IPS DF 19.7 (cell line): ENCODE data around the gene PIAS1.
"Not testable (repeated sequence)": the region's sequence is repeated elsewhere in the genome, so short reads cannot be mapped to it uniquely, and the experiment has no call there.

Experiments
- DNase-seq: peaks from one replicate; pipeline ENCODE4 v3.0.0-alpha.2; 2013; ENCODE audit warnings: low read depth, low spot score

PIAS1 gene

GRCh38 chr15:68034719-68035293, 19.3 kb upstream of the PIAS1 start:
- DNase-seq = no peak

GRCh38 chr15:68038246-68038645, 15.9 kb upstream of the PIAS1 start:
- no peak for DNase-seq

- no peak for DNase-seq
Measured at GRCh38 chr15:68040144-68040543, 14.0 kb upstream of the PIAS1 start.

DNA sequence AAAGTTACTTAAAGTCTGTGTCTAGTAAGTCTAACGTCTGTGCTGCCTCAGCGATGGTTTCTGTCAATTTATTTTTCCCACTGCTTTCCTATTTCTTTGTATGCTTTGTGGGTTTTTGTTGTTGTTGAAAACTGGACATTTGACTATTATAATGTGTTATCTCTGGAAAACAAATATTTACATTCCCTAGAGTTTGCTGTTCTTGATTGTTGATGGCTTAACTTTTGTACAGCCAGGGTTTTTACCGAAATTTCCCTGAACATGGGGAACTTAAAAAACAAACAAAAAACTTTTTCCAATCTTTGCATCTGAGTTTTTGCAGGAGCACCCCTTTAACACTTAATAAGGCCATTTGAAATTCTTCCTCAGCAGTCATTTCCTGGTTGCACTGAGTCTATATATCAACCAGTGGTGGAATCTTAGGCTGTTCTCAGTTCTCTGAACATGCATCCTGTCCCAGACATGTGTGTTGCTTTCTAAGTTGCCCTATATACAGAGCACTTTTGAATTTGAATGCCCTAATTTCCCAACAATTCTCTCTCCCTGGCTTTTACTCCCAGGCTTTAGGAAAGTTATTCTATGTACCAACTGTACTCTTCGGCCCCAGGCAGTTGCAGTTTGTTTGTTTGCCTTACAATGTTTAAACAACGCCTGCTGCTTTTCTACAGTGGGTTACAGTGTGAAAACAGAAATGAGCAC, 11.8 kb upstream of the PIAS1 start:
- DNase-seq = no peak

GRCh38 chr15:68042855-68043222, 11.3 kb upstream of the PIAS1 start:
- DNase-seq = no peak

- DNase-seq = no peak
Measured at GRCh38 chr15:68045289-68046265, 8.5 kb upstream of the PIAS1 start.

GRCh38 chr15:68047826-68048225, 6.3 kb upstream of the PIAS1 start:
- no peak for DNase-seq

DNA sequence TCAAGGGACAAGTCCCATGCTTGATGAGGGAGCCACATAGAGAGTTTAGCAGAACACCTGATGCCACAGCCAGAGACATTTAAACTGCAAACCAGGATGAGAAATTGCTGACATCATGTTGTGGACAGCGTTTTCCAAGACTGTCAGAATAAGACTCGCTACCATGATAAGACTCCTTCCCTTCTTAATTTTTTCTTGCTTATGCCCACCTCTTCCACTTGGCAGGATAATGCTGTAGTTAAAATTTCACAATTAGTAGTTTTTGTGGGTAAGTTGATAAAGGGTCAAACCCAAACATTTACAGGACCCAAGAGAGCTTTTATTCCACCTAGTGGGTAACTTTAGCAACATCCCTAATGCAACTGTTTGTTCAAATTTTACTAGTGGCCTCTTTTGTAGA, 3.0 kb upstream of the PIAS1 start:
- no peak for DNase-seq

DNA sequence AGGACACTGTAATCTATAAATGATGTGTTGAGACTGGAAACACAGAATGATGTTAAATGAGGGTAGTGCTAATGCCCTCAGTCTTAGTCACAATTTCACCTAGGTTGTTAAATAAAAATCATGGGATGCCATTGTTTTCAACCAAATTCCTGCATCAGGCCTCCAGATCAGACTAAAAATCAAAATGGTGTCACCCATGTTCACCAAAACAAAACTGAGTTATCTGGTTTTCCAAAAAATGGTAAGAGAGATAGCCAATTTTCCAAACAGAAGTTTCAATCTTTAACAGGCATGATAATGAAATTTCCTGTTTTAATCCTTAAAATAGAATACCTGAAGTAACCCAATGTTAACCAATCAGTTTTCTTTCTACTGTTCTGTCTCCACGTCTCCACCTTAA, 2.2 kb upstream of the PIAS1 start:
- no peak for DNase-seq

GRCh38 chr15:68052431-68052830, 1.7 kb upstream of the PIAS1 start:
- DNase-seq = no peak

DNA sequence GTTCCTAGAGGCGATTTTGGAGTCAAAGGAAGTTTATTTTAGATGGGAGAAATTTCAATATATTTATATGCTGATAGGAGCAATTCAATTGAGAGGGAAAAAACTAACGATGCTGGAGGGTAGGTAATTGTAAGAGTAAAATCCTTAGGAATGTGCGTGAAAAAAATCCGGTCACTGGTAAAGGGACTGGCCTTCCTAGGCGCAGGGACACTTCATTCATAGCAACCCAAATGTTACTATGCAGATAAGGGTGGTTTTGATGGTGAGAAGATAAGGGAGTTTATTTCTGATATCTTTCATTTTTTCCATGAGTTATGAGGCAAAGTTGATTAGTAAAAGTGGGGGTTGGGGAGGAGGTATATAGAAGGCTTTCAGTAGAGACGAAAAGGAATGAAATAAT, 1.1 kb upstream of the PIAS1 start:
- DNase-seq = no peak

DNA sequence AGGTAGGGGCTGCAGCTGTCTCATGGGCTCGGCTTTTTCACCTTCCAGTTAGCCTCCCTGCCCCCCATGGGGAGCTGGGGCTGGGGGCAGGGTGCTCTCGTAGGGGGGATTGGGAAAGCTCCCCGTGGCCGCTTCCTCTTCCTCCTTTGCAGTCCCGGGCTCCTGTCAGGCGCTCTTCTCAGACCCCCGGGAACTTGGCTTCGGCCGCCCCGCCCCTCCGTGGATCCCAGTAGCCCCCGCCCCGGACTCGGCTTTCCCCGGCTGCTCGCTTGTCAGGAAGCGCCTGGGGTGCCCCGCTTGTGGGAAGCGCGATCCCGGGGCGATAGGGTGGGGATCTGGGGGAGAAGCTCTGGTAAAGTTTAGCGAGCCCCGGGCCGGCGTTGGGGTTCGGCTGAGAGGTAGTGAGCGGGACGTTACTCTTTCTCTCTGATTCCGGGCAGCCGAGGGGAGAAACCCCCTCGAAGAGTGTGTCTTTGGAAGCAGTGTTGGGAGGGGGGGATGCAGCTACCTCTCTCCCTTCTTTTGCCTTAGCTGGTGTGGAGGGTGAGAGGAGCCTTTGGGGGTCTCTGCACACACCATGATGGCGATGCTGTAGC, 611 bp downstream of the PIAS1 start:
- DNase-seq = no peak

DNA sequence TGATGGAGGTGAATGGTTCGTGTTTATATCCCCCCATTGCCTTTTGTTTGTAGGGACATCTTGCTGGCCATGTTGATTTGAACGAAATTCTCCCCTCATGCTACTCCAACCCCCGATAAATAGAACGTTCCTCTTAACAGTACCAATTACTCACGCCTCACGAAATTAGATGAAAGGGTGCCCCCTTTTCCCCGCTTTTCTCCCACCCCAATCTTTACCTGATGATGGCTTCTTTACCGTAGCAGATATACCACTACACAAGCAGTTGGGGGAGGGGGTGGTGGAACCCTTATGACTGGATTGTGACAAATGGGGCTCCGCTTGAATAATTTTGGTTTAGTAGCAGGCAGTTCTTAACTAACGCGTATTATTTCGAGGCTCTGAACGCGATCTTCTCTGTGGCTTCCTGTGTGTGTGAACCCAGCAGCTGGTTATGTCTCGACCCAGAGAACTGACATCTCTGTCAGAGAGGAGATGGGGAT, 1.1 kb downstream of the PIAS1 start:
- DNase-seq = no peak

GRCh38 chr15:68056097-68056865, 2.2 kb downstream of the PIAS1 start:
- DNase-seq = no peak

DNA sequence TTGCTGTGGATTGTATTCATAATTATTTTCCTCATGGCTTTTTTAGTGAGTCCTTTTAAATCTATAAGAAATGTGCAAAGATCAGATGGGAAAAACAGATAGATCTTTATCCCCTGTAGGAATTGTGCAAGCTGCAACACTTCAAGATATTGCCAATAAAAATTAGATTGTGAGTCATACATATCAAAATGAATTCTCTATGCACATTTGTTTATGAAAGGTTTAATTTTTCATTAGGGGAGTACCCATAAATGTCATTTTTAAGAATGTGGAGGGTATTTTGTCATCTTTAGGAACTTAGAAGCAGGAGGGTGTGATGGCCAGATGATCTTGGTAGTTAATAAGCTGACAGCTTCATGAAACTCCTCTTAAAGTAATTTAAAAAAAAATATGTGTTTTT, 2.9 kb downstream of the PIAS1 start:
- DNase-seq = no peak

DNA sequence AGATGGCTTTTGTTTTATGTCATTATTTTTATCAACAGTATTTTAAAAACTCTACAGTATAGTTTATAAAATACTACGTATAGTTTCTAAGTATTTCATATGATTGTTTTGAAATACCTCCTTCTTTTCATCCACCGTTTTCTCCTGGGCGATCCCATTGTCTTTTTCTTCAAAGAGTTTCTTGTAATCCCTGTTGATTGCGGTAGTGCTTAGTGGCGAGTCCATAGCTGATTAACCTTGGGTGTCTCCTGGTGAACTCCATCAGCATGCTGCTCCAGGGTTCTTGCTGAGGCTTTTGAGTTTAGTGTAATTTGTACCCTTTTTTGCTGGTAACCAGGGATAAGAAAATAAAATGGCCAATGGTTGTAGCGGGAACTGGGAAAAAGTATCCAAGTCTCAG, 3.6 kb downstream of the PIAS1 start:
- DNase-seq = no peak

DNA sequence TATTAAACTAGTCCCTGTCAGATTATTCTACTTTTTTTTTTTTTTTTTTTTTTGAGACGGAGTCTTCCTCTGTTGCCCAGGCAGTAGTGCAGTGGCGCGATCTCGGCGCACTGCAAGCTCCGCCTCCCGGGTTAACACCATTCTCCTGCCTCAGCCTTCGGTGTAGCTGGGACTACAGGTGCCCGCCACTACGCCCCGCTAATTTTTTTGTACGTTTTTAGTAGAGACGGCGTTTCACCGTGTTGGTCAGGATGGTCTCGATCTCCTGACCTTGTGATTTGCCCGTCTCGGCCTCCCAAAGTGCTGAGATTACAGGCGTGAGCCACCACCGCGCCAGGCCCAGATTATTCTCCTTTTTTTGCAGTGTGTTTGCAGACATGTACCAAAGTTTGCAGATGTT, 4.9 kb downstream of the PIAS1 start:
- not testable (repeated sequence) for DNase-seq

GRCh38 chr15:68059630-68060029, 5.5 kb downstream of the PIAS1 start:
- DNase-seq = no peak

- DNase-seq = no peak
Measured at GRCh38 chr15:68061171-68061570, 7.1 kb downstream of the PIAS1 start.

- no peak for DNase-seq
Measured at GRCh38 chr15:68061602-68062001, 7.5 kb downstream of the PIAS1 start.

DNA sequence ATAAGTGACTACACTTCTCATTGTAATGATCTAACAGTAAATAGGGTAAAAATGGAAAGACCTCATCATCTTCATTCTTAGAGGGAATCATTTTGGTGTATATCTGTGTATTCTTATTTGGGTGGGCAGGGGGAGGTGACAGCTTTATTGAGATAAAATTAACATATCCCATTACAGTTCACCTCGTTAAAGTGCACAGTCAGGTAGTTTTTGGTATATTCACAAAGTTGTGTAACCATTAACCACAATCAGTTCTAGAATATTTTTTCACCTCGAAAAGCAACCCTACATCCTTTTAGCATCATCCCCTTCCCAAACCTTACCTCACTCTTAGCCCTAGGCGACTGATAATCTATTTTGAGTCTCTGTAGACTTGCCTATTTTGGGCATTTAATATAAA, 8.1 kb downstream of the PIAS1 start:
- no peak for DNase-seq
